HG03108 (cell line): Measurements from ENCODE around the gene DRAXIN.

Experiments used
- ATAC-seq: cut with Tn5 transposase; IDR thresholded peaks from one replicate; pipeline ENCODE4 v1.9.1; 2021; ENCODE audit warnings: moderate library complexity; ENCODE audit not compliant: unreplicated experiment

The DRAXIN gene

GRCh38 chr1:11757047-11757446 is 65.5 kb downstream of the DRAXIN start:
- ATAC-seq = no peak

GRCh38 chr1:11759791-11760190 is 68.3 kb downstream of the DRAXIN start:
- ATAC-seq = no peak

DNA sequence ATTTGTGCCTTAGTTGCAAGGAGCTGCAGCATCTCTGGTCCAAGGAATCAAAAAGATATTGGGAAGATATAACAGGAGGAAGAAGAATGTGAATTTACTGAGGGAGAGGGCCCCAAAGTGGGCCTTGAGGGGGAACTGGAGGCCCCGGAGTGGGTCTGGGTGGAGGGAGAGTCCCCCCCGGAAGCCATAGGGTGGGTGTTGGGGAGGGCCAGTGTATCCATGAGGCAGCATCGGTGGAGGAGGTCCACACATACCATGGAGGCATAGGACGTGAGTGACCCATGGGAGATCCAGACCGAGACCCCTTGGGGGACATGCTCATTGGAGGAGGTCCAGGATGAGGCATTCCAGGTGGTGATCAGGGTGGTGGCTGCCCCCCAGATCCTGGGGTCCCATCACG is 69.8 kb downstream of the DRAXIN start:
- ATAC-seq = no peak

GRCh38 chr1:11761988-11762406 is 70.5 kb downstream of the DRAXIN start, which contains the start of gene C1orf167:
Gene C1orf167 (plus strand): TSS chr1:11762193. CDS start chr1:11764401, 2,208 bp downstream.
- no peak for ATAC-seq

GRCh38 chr1:11764115-11764514 is 72.6 kb downstream of the DRAXIN start:
- ATAC-seq = no peak

GRCh38 chr1:11764519-11764918 is 73.0 kb downstream of the DRAXIN start:
- ATAC-seq = no peak

- no peak for ATAC-seq
Measured at GRCh38 chr1:11765661-11766428, 74.3 kb downstream of the DRAXIN start.

GRCh38 chr1:11766429-11766776 is 74.9 kb downstream of the DRAXIN start:
- ATAC-seq = no peak

- ATAC-seq = no peak
Measured at GRCh38 chr1:11767922-11768704, 76.6 kb downstream of the DRAXIN start.

DNA sequence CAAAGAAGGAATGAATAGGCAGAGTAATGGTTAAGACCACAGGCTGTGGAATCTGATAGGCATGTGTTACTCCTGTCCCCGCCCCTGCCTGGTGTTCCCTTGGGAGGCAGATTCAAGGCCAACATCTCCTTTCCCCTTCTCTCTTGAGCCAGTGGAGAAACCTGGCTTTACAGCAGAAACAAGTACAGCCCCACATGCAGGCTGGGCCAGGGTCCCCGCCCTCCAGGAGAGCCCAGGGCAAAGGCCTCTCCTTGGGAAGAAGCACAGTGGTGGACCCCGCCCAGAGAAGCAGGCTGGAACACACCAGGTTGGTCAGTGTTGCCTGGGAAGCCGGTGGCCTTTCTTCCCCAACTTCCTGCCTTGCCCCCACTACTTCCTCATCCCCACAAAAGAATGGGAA is 77.3 kb downstream of the DRAXIN start:
- no peak for ATAC-seq

GRCh38 chr1:11769274-11769673 is 77.8 kb downstream of the DRAXIN start:
- no peak for ATAC-seq

DNA sequence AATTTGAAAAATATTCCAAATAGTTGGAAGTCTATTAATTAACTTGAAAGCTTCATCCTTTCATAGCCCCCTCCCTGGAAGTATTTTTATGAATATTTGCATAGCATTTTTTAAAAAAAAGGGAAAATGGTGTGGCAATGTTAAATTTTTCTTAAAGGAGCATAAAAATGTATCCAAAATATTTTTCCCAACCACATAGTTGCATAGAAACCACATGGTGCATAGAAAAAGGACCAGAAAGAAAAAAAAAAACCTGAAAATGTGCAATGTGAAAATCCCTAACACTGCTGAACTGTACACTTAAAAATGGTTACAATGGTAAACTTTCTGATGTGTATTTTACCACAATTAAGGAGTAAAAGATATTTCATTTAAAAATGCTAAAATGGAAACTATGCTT is 78.5 kb downstream of the DRAXIN start:
- ATAC-seq = no peak

DNA sequence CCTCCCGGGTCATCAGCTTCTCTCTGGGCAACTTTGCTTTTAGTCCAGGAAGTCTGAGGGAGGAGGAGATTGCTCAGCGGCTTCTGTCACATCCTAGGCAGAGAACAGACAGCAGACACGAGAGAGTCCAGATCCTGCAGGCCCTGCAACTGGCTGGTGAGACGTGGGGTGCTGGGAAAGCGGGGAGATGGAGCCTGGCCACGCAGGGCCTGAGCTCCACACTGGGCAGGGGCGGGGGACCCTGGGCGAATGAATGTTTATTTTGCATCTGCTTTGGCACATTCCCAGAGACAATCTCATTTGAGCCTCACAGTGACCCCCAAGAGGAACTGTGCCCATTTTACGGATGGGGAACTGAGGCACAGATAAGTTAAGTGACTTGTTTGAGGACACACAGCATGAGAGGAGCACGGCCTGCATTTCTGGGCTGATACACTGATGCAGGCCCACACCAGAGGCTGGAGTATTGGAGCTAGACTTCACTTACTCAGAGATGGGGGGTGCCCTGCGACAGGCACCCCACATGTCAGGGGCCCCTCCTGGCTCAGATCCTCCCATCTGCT is 80.1 kb downstream of the DRAXIN start:
- no peak for ATAC-seq

DNA sequence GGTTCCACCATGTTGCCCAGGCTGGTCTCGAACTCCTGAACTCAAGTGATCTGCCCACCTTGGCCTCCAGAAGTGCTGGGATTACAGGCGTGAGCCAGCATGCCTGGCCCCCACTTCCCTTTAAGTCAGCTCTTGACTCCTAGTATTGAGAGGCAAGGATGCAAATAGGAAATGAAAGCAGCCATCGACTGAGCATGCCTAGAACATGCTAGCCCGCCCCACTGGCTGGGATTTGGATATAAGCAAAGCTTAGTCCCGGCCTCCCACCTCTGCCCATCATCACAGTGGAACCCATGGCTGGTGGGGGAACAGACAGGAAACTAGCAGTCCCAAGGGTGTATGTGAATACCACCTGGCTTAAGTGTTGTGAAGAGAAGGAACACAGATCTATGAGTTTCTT is 80.9 kb downstream of the DRAXIN start:
- no peak for ATAC-seq

GRCh38 chr1:11774753-11775152 is 83.2 kb downstream of the DRAXIN start:
- no peak for ATAC-seq
